GM23338 (cell line): Measurements from ENCODE around the gene KIF2A. TPM values are rescaled to one million over a fixed set of nuclear protein-coding genes. Genes with fewer than 3 reads are reported as not detected.

Experiments
- ATAC-seq: fragments of 200-7000 bp; cut with Tn5 transposase; 3 replicates; pipeline ENCODE4 v1.9.1; 2020
- DNase-seq: peaks from one replicate; pipeline ENCODE4 v3.0.0-alpha.2; 2015; ENCODE audit warnings: low spot score
- H2AFZ ChIP-seq: fragments of 200-600 bp; sonication (generic); 2 replicates; pipeline ENCODE4 v1.8.0; 2016; ENCODE audit warnings: antibody characterized with exemption, mild to moderate bottlenecking, moderate library complexity
- H3F3A ChIP-seq: fragments of 200-600 bp; sonication (generic); replicated peaks from 2 replicates; pipeline ENCODE4 v1.8.0; 2017; ENCODE audit warnings: antibody characterized with exemption, mixed run types, low read depth
- H3K27ac ChIP-seq: fragments of 200-600 bp; sonication (generic); 2 replicates; pipeline ENCODE4 v1.6.1; 2016; ENCODE audit warnings: low read depth
- H3K27me3 ChIP-seq: fragments of 200-600 bp; sonication (generic); 2 replicates; pipeline ENCODE4 v1.8.0; 2016; ENCODE audit warnings: mild to moderate bottlenecking, mixed run types, moderate library complexity; ENCODE audit not compliant: insufficient read depth
- H3K36me3 ChIP-seq: fragments of 200-600 bp; sonication (generic); 2 replicates; pipeline ENCODE4 v1.8.0; 2016; ENCODE audit warnings: mild to moderate bottlenecking; ENCODE audit not compliant: insufficient read depth
- H3K4me1 ChIP-seq: fragments of 200-600 bp; sonication (generic); 2 replicates; pipeline ENCODE4 v1.8.0; 2016; ENCODE audit warnings: mild to moderate bottlenecking, moderate library complexity; ENCODE audit not compliant: insufficient read depth
- H3K4me2 ChIP-seq: fragments of 200-600 bp; sonication (generic); 2 replicates; pipeline ENCODE4 v1.7.1; 2017; ENCODE audit warnings: mixed run types
- H3K4me3 ChIP-seq: fragments of 200-600 bp; sonication (generic); 2 replicates; pipeline ENCODE4 v1.6.1; 2016; ENCODE audit warnings: mixed run types
- H3K79me2 ChIP-seq: fragments of 200-600 bp; sonication (generic); replicated peaks from 2 replicates; pipeline ENCODE4 v1.8.0; 2017; ENCODE audit warnings: mild to moderate bottlenecking; ENCODE audit not compliant: insufficient read depth
- H3K9me2 ChIP-seq: fragments of 200-600 bp; sonication (generic); 2 replicates; pipeline ENCODE4 v1.8.0; 2017; ENCODE audit not compliant: insufficient read depth
- H4K20me1 ChIP-seq: fragments of 200-600 bp; sonication (generic); replicated peaks from 2 replicates; pipeline ENCODE4 v1.8.0; 2017; ENCODE audit warnings: mild to moderate bottlenecking; ENCODE audit not compliant: insufficient read depth
- H3K27ac Mint-ChIP-seq: 2 replicates; pipeline ENCODE4 v1.8.0; 2020; ENCODE audit warnings: inconsistent platforms, mild to moderate bottlenecking, moderate library complexity, mixed read lengths
- H3K27me3 Mint-ChIP-seq: 3 replicates; pipeline ENCODE4 v1.8.0; 2022; ENCODE audit warnings: low read depth, mild to moderate bottlenecking, moderate library complexity, mixed read lengths, inconsistent platforms; ENCODE audit not compliant: insufficient read depth, poor library complexity
- H3K36me3 Mint-ChIP-seq: 3 replicates; pipeline ENCODE4 v1.8.0; 2021; ENCODE audit warnings: low read depth, mild to moderate bottlenecking, inconsistent platforms, moderate library complexity, mixed read lengths
- H3K4me1 Mint-ChIP-seq: 3 replicates; pipeline ENCODE4 v1.8.0; 2020; ENCODE audit warnings: mild to moderate bottlenecking, inconsistent platforms, mixed read lengths
- H3K4me3 Mint-ChIP-seq: 3 replicates; pipeline ENCODE4 v1.8.0; 2021; ENCODE audit warnings: moderate library complexity, mild to moderate bottlenecking, inconsistent platforms, mixed read lengths
- H3K9me3 Mint-ChIP-seq: 3 replicates; pipeline ENCODE4 v1.8.0; 2020; ENCODE audit warnings: moderate library complexity, mild to moderate bottlenecking, inconsistent platforms, mixed read lengths
- CREB1 ChIP-seq: fragments of 250-450 bp; sonication (Bioruptor Pico); IDR thresholded peaks from 2 replicates; pipeline ENCODE4 v1.5.0; 2020; ENCODE audit warnings: low read depth, mild to moderate bottlenecking, moderate library complexity
- CTCF ChIP-seq, 2 experiments: fragments of 200-600 bp in 1 of 2; sonication (generic) in 1 of 2; conservative IDR thresholded peaks; 2 replicates each; pipeline versions ENCODE4 v1.5.1 to v1.6.1; 2016 to 2017; ENCODE audit warnings: antibody characterized with exemption in 2 of 2, low read depth in 2 of 2, mild to moderate bottlenecking in 2 of 2, moderate library complexity in 1 of 2
- ETS1 ChIP-seq: IDR thresholded peaks from 2 replicates; pipeline ENCODE4 v1.6.1; 2016; ENCODE audit warnings: antibody characterized with exemption
- JUNB ChIP-seq: IDR thresholded peaks from one replicate; pipeline ENCODE4 v1.6.1; 2016; ENCODE audit warnings: antibody characterized with exemption; ENCODE audit not compliant: unreplicated experiment
- POLR2AphosphoS5 ChIP-seq: IDR thresholded peaks from 2 replicates; pipeline ENCODE4 v1.6.1; 2016; ENCODE audit warnings: antibody characterized with exemption, low read depth
- REST ChIP-seq: IDR thresholded peaks from one replicate; pipeline ENCODE4 v1.6.1; 2018; ENCODE audit warnings: antibody characterized with exemption; ENCODE audit not compliant: unreplicated experiment
- STAT1 ChIP-seq: IDR thresholded peaks from one replicate; pipeline ENCODE4 v1.6.1; 2016; ENCODE audit warnings: antibody characterized with exemption; ENCODE audit not compliant: unreplicated experiment
- ZNF331 ChIP-seq: fragments of 250-450 bp; sonication (Bioruptor Pico); IDR thresholded peaks from 2 replicates; pipeline ENCODE4 v1.5.0; 2020; ENCODE audit warnings: low read depth, mild to moderate bottlenecking, moderate library complexity
- polyA plus RNA-seq: library from polyadenylated mRNA; unstranded; fragments of >200 nt; fragmentation: Nextera tagmentation; extraction: Ambion mirVana; gene quantifications from 2 replicates; pipeline ENCODE4 v1.2.1, GENCODE V29; 2016
- total RNA-seq: library from RNA; depleted of rRNA; stranded (reverse); fragments of >200 nt; shearing (Covaris generic); gene quantifications from 2 replicates; pipeline ENCODE4 v1.2.3, GENCODE V29; 2014

The KIF2A gene
- total and polyA plus RNA-seq, 2 experiments from 2014 or later: 120 to 122 TPM

GRCh38 chr5:62314213-62314830 is 8.3 kb downstream of the KIF2A start (continued):
- TF ChIP-seq ETS1 (no peak), ZNF331 (CRISPR knock-in tag) (no peak)

- Histone ChIP-seq H2AFZ (no peak overlapping the region), H3F3A (no peaks in the 10 kb centered on the region), H3K27ac (0 out of 2 replicates have a peak overlapping the region, but pooled peaks have one; percentile 24), H3K4me1 (peaks cover 21% of the 10 kb centered on the region), H3K4me2 (no peak overlapping the region), H3K4me3 (no peak overlapping the region), H3K79me2 (peaks cover 100% of the 10 kb centered on the region), H3K9me2 (no peaks in the 10 kb centered on the region), H4K20me1 (peaks cover 67% of the 10 kb centered on the region), H3K27me3 (no peaks in the 10 kb centered on the region), H3K36me3 (no peaks in the 10 kb centered on the region)
- Mint-ChIP-seq H3K9me3 (no peaks in the 10 kb centered on the region), H3K4me1 (peaks cover 20% of the 10 kb centered on the region), H3K4me3 (no peak overlapping the region), H3K27me3 (no peaks in the 10 kb centered on the region), H3K27ac (peak overlapping the region; percentile 12; the same call in 1 of the 2 replicates), H3K36me3 (no peaks in the 10 kb centered on the region; the same call in 2 of the 3 replicates)
- peak; percentile 34; the same call in 1 of the 3 replicates for ATAC-seq
- DNase-seq: no peak
- no peak for TF ChIP-seq CREB1 (CRISPR knock-in tag)
- TF ChIP-seq JUNB: no peak
- no peak for TF ChIP-seq ETS1
- TF ChIP-seq STAT1: no peak
- no peak for TF ChIP-seq CTCF (conservative IDR thresholded peaks at IDR 0.05; ENCODE audit: low read depth in 2 of 2)
- no peak for TF ChIP-seq ZNF331 (CRISPR knock-in tag)
- no peak for TF ChIP-seq REST
- TF ChIP-seq POLR2AphosphoS5: no peak
Measured at GRCh38 chr5:62315376-62316175, 9.6 kb downstream of the KIF2A start.
